GM21619 (cell line): ENCODE measurements around the gene TRPV6.

Experiments used
- ATAC-seq: cut with Tn5 transposase; IDR thresholded peaks from one replicate; pipeline ENCODE4 v1.9.1; 2021; ENCODE audit not compliant: unreplicated experiment

TRPV6 gene

GRCh38 chr7:142870147-142870559 is 15.4 kb downstream of the TRPV6 start:
- no peak for ATAC-seq

- no peak for ATAC-seq
Observed at GRCh38 chr7:142869434-142869833, 16.1 kb downstream of the TRPV6 start.

- ATAC-seq = no peak
Observed at GRCh38 chr7:142868986-142869415, 16.5 kb downstream of the TRPV6 start.

GRCh38 chr7:142868188-142868985 is 17.2 kb downstream of the TRPV6 start:
- no peak for ATAC-seq

GRCh38 chr7:142867398-142868187 is 18.0 kb downstream of the TRPV6 start:
- ATAC-seq = no peak

GRCh38 chr7:142867097-142867378 is 18.5 kb downstream of the TRPV6 start:
- ATAC-seq = no peak

GRCh38 chr7:142866361-142867096 is 19.0 kb downstream of the TRPV6 start:
- no peak for ATAC-seq

- no peak for ATAC-seq
Observed at GRCh38 chr7:142865766-142866165, 19.8 kb downstream of the TRPV6 start.

GRCh38 chr7:142864980-142865747 is 20.4 kb downstream of the TRPV6 start:
- no peak for ATAC-seq

GRCh38 chr7:142863891-142864685 is 21.5 kb downstream of the TRPV6 start:
- no peak for ATAC-seq

- ATAC-seq = no peak
Observed at GRCh38 chr7:142862786-142863400, 22.7 kb downstream of the TRPV6 start.

GRCh38 chr7:142862351-142862750 is 23.2 kb downstream of the TRPV6 start:
- ATAC-seq = no peak

GRCh38 chr7:142860968-142861367 is 24.6 kb downstream of the TRPV6 start:
- ATAC-seq = no peak

GRCh38 chr7:142859829-142860228 is 25.7 kb downstream of the TRPV6 start:
- no peak for ATAC-seq

- ATAC-seq = no peak
Observed at GRCh38 chr7:142859411-142859810, 26.1 kb downstream of the TRPV6 start.

- ATAC-seq = no peak
Observed at GRCh38 chr7:142857625-142858024, 27.9 kb downstream of the TRPV6 start.

- no peak for ATAC-seq
Observed at GRCh38 chr7:142856565-142857245, 28.8 kb downstream of the TRPV6 start.

- no peak for ATAC-seq
Observed at GRCh38 chr7:142855756-142856564, 29.6 kb downstream of the TRPV6 start.
